Smooth muscle cell of trachea (primary cell): ENCODE measurements around the gene MSANTD7. TPM values are rescaled to one million over a fixed set of nuclear protein-coding genes. Genes with fewer than 3 reads are reported as not detected.

ENCODE experiments used
- total RNA-seq: library from RNA; depleted of rRNA; stranded (reverse); fragments of >200 nt; gene quantifications from 2 replicates; pipeline ENCODE4 v1.2.1, GENCODE V29; 2014

Gene MSANTD7
- total RNA-seq, result 13.2 and 15.9 TPM in 2 replicates

GRCh38 chr10:14837757-14838581, at the start of gene MSANTD7, which contains the start of the genes CDNF and HSPA14:
MSANTD7 (plus strand) TSS chr10:14838306; CDS start chr10:14842285, 3,979 bp downstream.
CDNF (minus strand) TSS chr10:14838037; CDS start chr10:14837946, 91 bp downstream.
HSPA14 (plus strand) TSS chr10:14838306; CDS start chr10:14838403, 97 bp downstream.

GRCh38 chr10:14878266-14879123, 40.4 kb downstream of the MSANTD7 start, which contains the start of gene SUV39H2:
SUV39H2 (plus strand) TSS chr10:14878866; CDS start chr10:14878889, 23 bp downstream.

Other genes with a start within 250 kb of the MSANTD7 start
- 31.6 and 50.0 TPM in 2 replicates for gene FAM107B, start 63.4 kb upstream of the MSANTD7 start, total RNA-seq
- gene CDNF, start 269 bp upstream of the MSANTD7 start, total RNA-seq, result 3.1 and 3.6 TPM in 2 replicates
- gene HSPA14, start within 50 bp of the MSANTD7 start, total RNA-seq, result 9.8 and 23.9 TPM in 2 replicates
- gene SUV39H2, start 40.6 kb downstream of the MSANTD7 start, total RNA-seq, result 6.8 and 12.4 TPM in 2 replicates
- gene DCLRE1C, start 115.8 kb downstream of the MSANTD7 start, total RNA-seq, result 8.6 and 16.9 TPM in 2 replicates
- 0.50 TPM in 1 of 2 replicates, not detected in the other for gene MEIG1, start 121.1 kb downstream of the MSANTD7 start, total RNA-seq
- not detected in 2 replicates for gene OLAH, start 205.6 kb downstream of the MSANTD7 start, total RNA-seq